ENCODE measurements around the gene HOXD12. TPM values are rescaled to one million over a fixed set of nuclear protein-coding genes. Genes with fewer than 3 reads are reported as not detected.

The HOXD12 gene
- total and polyA plus RNA-seq, 2 experiments from 2014 or later, result not detected

GRCh38 chr2:176068419-176068832, 31.2 kb upstream of the HOXD12 start (continued):
- TF ChIP-seq NANOG (IDR thresholded peaks at IDR 0.05; ENCODE audit: borderline replicate concordance) (no peak), EZH2 (IDR thresholded peaks at IDR 0.05; ENCODE audit: low read depth, unreplicated experiment) (peak; percentile 88)

DNA sequence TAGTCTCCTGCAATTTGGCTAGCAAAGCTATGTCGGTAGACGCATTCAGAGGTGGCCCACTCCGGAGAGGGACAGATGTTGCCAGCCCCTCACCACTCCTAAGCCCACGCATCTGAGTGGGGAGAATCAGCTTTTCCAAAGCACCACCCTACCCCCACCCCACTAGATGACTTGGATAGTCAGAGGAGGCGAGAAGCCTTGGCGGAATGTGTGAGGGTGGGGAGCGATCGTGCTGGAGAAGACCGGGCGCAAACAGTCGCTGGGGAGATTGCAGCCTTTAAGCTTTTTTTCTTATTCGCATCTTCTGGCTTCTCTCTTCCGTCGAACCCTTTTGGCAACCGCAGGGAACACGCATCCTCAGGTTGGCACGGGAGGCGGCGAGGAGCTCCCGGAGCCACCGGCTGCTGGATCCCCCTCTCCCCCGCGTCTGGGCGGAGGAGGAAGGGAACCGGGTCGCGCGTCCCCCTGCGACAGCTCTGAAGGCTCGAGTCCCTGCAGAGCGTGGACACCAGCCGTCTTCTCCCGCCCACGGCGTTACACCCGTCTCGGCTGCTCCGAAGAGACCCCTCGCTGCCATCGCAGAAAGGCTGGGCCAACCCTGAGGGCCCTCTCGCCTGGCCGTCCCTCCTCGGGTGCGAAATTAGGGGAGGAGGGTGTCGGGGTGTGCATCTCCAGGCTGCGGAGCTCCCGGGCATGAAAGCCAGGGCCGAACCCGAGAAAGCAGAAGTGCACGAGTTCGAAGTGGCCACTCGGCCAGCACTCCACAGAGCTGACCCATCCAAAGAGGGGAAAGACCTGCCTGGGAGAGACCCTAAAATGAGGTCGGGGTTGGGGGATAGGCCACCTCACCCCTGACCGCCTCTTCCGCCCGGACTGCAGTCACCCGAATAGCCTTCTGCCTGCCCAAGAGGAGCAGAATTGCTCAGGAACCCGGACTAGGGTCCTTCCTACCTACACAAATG, 28.0 kb upstream of the HOXD12 start:
- Mint-ChIP-seq H3K27ac (no peak overlapping the region), H3K4me1 (peaks cover 27% of the 10 kb centered on the region; the same call in 2 of the 3 replicates), H3K36me3 (ENCODE audit: low read depth) (no peaks in the 10 kb centered on the region; the same call in 2 of the 3 replicates), H3K9me3 (no peaks in the 10 kb centered on the region; the same call in 2 of the 3 replicates), H3K4me3 (peak overlapping the region; percentile 37; the same call in 1 of the 3 replicates), H3K27me3 (ENCODE audit: insufficient read depth, low read depth, poor library complexity) (peaks cover 100% of the 10 kb centered on the region)
- H3K4me3 ChIP-seq, result peak overlapping the region; percentile 35; the same call in 1 of the 2 replicates
- H3K4me2 ChIP-seq, result peak overlapping the region; percentile 64; the same call in 1 of the 2 replicates
- peaks cover 32% of the 10 kb centered on the region for H3K4me1 ChIP-seq (ENCODE audit: insufficient read depth)
- peak; percentile 39 for DNase-seq (ENCODE audit: low spot score)
- peaks cover 16% of the 10 kb centered on the region for H3F3A ChIP-seq (replicated peaks; ENCODE audit: low read depth)
- H3K27ac ChIP-seq (ENCODE audit: low read depth), result no peak overlapping the region
- TF ChIP-seq EZH2 (IDR thresholded peaks at IDR 0.05; ENCODE audit: low read depth, unreplicated experiment) (peak; percentile 83), CTCF (conservative IDR thresholded peaks at IDR 0.05; ENCODE audit: low read depth in 2 of 2) (no peak), EZH2phosphoT487 (IDR thresholded peaks at IDR 0.05; ENCODE audit: unreplicated experiment) (peak; percentile 70)
- no peak overlapping the region for H2AFZ ChIP-seq
- no peaks in the 10 kb centered on the region; the same call in 1 of the 2 replicates for H3K36me3 ChIP-seq (ENCODE audit: insufficient read depth)
- no peak; the same call in 2 of the 3 replicates for ATAC-seq
- no peaks in the 10 kb centered on the region for H3K79me2 ChIP-seq (replicated peaks; ENCODE audit: insufficient read depth)
- no peaks in the 10 kb centered on the region for H3K9me2 ChIP-seq (ENCODE audit: insufficient read depth)
- H4K20me1 ChIP-seq (replicated peaks; ENCODE audit: insufficient read depth), result peaks cover 29% of the 10 kb centered on the region
- peaks cover 100% of the 10 kb centered on the region for H3K27me3 ChIP-seq (ENCODE audit: insufficient read depth)

DNA sequence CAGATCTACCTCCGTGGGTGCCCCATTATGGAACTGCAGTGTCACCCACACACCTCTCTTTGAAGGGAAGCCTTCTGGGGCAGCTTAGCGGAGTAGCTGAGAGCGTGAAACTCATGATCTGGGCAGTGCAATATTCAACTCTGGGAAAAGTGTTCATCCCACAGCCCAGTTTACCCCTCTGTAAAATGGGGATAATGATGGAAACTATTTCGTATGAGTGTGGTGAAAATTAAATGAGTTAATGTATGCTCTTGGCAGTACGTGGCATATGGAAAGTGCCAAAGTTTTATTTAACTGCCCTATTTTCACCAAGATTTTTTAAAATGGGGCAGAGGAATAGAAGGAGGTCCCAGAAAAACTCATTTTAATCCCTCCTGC, 27.3 kb upstream of the HOXD12 start:
- Histone ChIP-seq H3K9me2 (ENCODE audit: insufficient read depth) (no peaks in the 10 kb centered on the region), H3K79me2 (replicated peaks; ENCODE audit: insufficient read depth) (no peaks in the 10 kb centered on the region), H3F3A (replicated peaks; ENCODE audit: low read depth) (peaks cover 16% of the 10 kb centered on the region), H3K36me3 (ENCODE audit: insufficient read depth) (no peaks in the 10 kb centered on the region; the same call in 1 of the 2 replicates), H3K4me3 (no peak overlapping the region), H2AFZ (no peak overlapping the region), H3K27ac (ENCODE audit: low read depth) (no peak overlapping the region), H3K4me2 (no peak overlapping the region), H4K20me1 (replicated peaks; ENCODE audit: insufficient read depth) (peaks cover 35% of the 10 kb centered on the region), H3K4me1 (ENCODE audit: insufficient read depth) (peaks cover 28% of the 10 kb centered on the region), H3K27me3 (ENCODE audit: insufficient read depth) (peaks cover 100% of the 10 kb centered on the region)
- Mint-ChIP-seq H3K9me3 (no peaks in the 10 kb centered on the region; the same call in 2 of the 3 replicates), H3K27ac (no peak overlapping the region), H3K4me3 (no peak overlapping the region), H3K27me3 (ENCODE audit: insufficient read depth, low read depth, poor library complexity) (peaks cover 100% of the 10 kb centered on the region), H3K4me1 (peaks cover 27% of the 10 kb centered on the region; the same call in 2 of the 3 replicates), H3K36me3 (ENCODE audit: low read depth) (no peaks in the 10 kb centered on the region; the same call in 2 of the 3 replicates)
- no peak for DNase-seq (ENCODE audit: low spot score)
- TF ChIP-seq POLR2AphosphoS5 (IDR thresholded peaks at IDR 0.05; ENCODE audit: low read depth) (no peak), EZH2 (IDR thresholded peaks at IDR 0.05; ENCODE audit: low read depth, unreplicated experiment) (peak; percentile 55), JUNB (IDR thresholded peaks at IDR 0.05; ENCODE audit: unreplicated experiment) (no peak)
- TF ChIP-seq, protein P1, sequence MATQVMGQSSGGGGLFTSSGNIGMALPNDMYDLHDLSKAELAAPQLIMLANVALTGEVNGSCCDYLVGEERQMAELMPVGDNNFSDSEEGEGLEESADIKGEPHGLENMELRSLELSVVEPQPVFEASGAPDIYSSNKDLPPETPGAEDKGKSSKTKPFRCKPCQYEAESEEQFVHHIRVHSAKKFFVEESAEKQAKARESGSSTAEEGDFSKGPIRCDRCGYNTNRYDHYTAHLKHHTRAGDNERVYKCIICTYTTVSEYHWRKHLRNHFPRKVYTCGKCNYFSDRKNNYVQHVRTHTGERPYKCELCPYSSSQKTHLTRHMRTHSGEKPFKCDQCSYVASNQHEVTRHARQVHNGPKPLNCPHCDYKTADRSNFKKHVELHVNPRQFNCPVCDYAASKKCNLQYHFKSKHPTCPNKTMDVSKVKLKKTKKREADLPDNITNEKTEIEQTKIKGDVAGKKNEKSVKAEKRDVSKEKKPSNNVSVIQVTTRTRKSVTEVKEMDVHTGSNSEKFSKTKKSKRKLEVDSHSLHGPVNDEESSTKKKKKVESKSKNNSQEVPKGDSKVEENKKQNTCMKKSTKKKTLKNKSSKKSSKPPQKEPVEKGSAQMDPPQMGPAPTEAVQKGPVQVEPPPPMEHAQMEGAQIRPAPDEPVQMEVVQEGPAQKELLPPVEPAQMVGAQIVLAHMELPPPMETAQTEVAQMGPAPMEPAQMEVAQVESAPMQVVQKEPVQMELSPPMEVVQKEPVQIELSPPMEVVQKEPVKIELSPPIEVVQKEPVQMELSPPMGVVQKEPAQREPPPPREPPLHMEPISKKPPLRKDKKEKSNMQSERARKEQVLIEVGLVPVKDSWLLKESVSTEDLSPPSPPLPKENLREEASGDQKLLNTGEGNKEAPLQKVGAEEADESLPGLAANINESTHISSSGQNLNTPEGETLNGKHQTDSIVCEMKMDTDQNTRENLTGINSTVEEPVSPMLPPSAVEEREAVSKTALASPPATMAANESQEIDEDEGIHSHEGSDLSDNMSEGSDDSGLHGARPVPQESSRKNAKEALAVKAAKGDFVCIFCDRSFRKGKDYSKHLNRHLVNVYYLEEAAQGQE (IDR thresholded peaks at IDR 0.05; ENCODE audit: unreplicated experiment), result no peak
- ATAC-seq, result no peak
